GM12872 (cell line): ENCODE results near the gene P2RX3.

ENCODE experiments used
- CTCF ChIP-seq: IDR thresholded peaks from 3 replicates; pipeline ENCODE4 v1.5.1; 2011; ENCODE audit warnings: low read depth, mild to moderate bottlenecking, low read length, moderate library complexity; ENCODE audit not compliant: insufficient read depth

Gene P2RX3

GRCh38 chr11:57353036-57353435, 14.9 kb downstream of the P2RX3 start:
- no peak for TF ChIP-seq CTCF

GRCh38 chr11:57353446-57353845, 15.3 kb downstream of the P2RX3 start:
- no peak for TF ChIP-seq CTCF

- TF ChIP-seq CTCF: no peak
Measured at GRCh38 chr11:57353852-57354251, 15.7 kb downstream of the P2RX3 start.

GRCh38 chr11:57354699-57355098, 16.5 kb downstream of the P2RX3 start:
- no peak for TF ChIP-seq CTCF

GRCh38 chr11:57356268-57356667, 18.1 kb downstream of the P2RX3 start:
- no peak for TF ChIP-seq CTCF

- no peak for TF ChIP-seq CTCF
Measured at GRCh38 chr11:57357310-57357709, 19.2 kb downstream of the P2RX3 start.

GRCh38 chr11:57357856-57358255, 19.7 kb downstream of the P2RX3 start:
- TF ChIP-seq CTCF: no peak

- no peak for TF ChIP-seq CTCF
Measured at GRCh38 chr11:57358543-57358961, 20.4 kb downstream of the P2RX3 start.
